ENCODE measurements around the gene RAB6B. TPM values are rescaled to one million over a fixed set of nuclear protein-coding genes. Genes with fewer than 3 reads are reported as not detected.

Gene RAB6B
- total RNA-seq, 6 experiments from 2014 or later: 0.09 to 0.60 (median 0.36) TPM

- no peaks in the 10 kb centered on the region for H3K36me3 ChIP-seq
- TF ChIP-seq CTCF (IDR thresholded peaks at IDR 0.05) (no peak), POLR2A (IDR thresholded peaks at IDR 0.05) (no peak)
- ATAC-seq (no peak), DNase-seq (no peak)
- no peaks in the 10 kb centered on the region for H3K9me3 ChIP-seq
- no peaks in the 10 kb centered on the region for H3K27me3 ChIP-seq
- H3K27ac ChIP-seq: no peak overlapping the region
- intact Hi-C loops (cut with DNase I): no loop called here
- H3K4me3 ChIP-seq: no peak overlapping the region
- H3K4me1 ChIP-seq: peaks cover 0 to 10% (median 3%) of the 10 kb centered on the region in 4 donors
- 81% methylated on average over 8 of the region's 8 CpGs for WGBS (ENCODE audit: insufficient coverage, low coverage, low lambda C conversion rate, missing lambda C conversion rate)
These were observed 35.4 kb upstream of the RAB6B start for GRCh38 chr3:133931084-133931483.

- Histone ChIP-seq H3K36me3 (no peaks in the 10 kb centered on the region), H3K4me3 (no peak overlapping the region), H3K4me1 (peaks cover 0 to 10% (median 3%) of the 10 kb centered on the region in 4 donors), H3K27me3 (no peaks in the 10 kb centered on the region), H3K27ac (no peak overlapping the region), H3K9me3 (no peaks in the 10 kb centered on the region)
- TF ChIP-seq POLR2A (IDR thresholded peaks at IDR 0.05) (no peak), CTCF (IDR thresholded peaks at IDR 0.05) (peak; percentile 34 to 59 (median 50))
- ATAC-seq: peak in 2 of 4 donors; percentile 44 to 50
- DNase-seq: no peak
- 100% methylated on average over 1 of the region's 1 CpG for WGBS (ENCODE audit: insufficient coverage, low coverage, low lambda C conversion rate, missing lambda C conversion rate)
- intact Hi-C loops (cut with DNase I): no loop called here
These were observed 34.8 kb upstream of the RAB6B start for GRCh38 chr3:133930341-133930933.

GRCh38 chr3:133928903-133929607 is 33.4 kb upstream of the RAB6B start:
- Histone ChIP-seq H3K9me3 (no peaks in the 10 kb centered on the region), H3K36me3 (no peaks in the 10 kb centered on the region), H3K4me1 (peaks cover 0 to 10% (median 3%) of the 10 kb centered on the region in 4 donors), H3K27ac (no peak overlapping the region), H3K27me3 (no peaks in the 10 kb centered on the region), H3K4me3 (no peak overlapping the region)
- intact Hi-C loops (cut with DNase I): no loop called here
- TF ChIP-seq CTCF (IDR thresholded peaks at IDR 0.05) (no peak), POLR2A (IDR thresholded peaks at IDR 0.05) (no peak)
- no peak for ATAC-seq
- 80% methylated on average over 13 of the region's 14 CpGs for WGBS (ENCODE audit: insufficient coverage, low coverage, low lambda C conversion rate, missing lambda C conversion rate)
- no peak for DNase-seq

GRCh38 chr3:133928136-133928893 is 32.6 kb upstream of the RAB6B start:
- peaks cover 0 to 10% (median 3%) of the 10 kb centered on the region in 4 donors for H3K4me1 ChIP-seq
- DNase-seq (no peak), ATAC-seq (no peak)
- H3K36me3 ChIP-seq: no peaks in the 10 kb centered on the region
- no peaks in the 10 kb centered on the region for H3K27me3 ChIP-seq
- no peak overlapping the region for H3K27ac ChIP-seq
- 61% methylated on average over 7 of the region's 20 CpGs for WGBS (ENCODE audit: insufficient coverage, low coverage, low lambda C conversion rate, missing lambda C conversion rate)
- H3K4me3 ChIP-seq: no peak overlapping the region
- no peaks in the 10 kb centered on the region for H3K9me3 ChIP-seq
- intact Hi-C loops (cut with DNase I): no loop called here
- no peak for TF ChIP-seq CTCF (IDR thresholded peaks at IDR 0.05)
- no peak for TF ChIP-seq POLR2A (IDR thresholded peaks at IDR 0.05)

Data from right lobe of liver (tissue), 6 donors.